Measurements from ENCODE around the gene RGS11.

RGS11 gene

DNA sequence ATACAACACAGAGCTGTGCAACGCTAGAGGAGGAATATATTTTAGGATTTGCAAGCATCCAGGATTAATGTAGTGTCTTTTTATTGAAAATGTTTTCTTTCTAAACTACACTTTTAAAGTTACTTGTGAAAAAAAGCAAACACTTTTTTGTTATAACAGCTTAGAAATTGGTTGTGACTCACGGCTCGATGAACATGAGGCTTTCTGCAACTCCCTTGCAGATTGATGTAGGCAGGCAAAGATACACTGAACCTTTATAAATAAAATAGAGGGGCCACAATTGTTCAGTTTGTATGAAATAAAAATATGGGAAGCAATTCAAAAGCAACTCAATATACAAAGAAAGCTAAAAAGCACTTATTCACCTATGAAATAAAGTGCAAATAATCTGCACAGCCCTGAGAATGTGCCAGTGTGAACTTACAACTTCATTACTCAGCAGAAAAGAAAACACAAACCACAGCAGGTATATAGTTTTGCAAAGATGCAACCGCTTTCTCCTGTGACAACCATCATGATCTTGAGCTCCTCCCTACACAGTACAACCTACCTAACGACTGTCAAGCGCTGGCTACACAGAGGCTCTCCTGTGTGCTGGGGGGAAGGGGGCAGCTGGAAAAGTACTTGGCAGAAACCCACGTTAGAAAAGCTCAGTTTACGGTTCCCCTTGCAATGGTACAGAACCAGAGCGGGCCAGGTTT, 47.4 kb downstream of the RGS11 start:
- peak; percentile 64 for DNase-seq

DNA sequence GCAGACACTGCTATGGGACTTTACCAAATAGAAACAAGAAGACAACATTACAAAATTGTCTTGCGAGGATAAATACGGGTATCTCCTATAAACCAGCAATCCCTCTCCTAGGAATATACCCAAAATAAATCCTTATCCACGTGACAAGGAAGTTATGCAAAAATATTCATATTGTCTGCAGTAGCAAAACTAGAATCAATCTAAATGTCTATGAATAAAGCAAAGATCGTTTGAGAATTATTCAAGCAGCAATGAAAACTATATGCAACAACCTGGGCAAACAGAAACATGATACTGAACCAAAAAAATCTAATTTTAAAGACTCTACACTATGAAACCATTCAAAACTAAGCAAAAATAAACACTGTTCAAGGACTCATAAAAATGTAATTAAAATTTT, 55.7 kb downstream of the RGS11 start:
- DNase-seq, result no peak

Data from NCI-H1092 treated with DMSO at 0.1 percent for 48 hours (cell line).